GM12878 (cell line): Measurements from ENCODE around the gene CAMTA2. TPM values are rescaled to one million over a fixed set of nuclear protein-coding genes. Genes with fewer than 3 reads are reported as not detected.
A peak's percentile ranks its signal among the peaks of the same experiment; 100 is the strongest.

Source experiments
- ATAC-seq: fragments of 200-7000 bp; cut with Tn5 transposase; 3 replicates; pipeline ENCODE4 v1.9.1; 2020; ENCODE audit warnings: mild to moderate bottlenecking, moderate library complexity
- BruUV-seq: library from RNA; stranded (reverse); fragments of 400-500 nt; replicated peaks from 2 replicates; lab custom pipeline; 2021; lab: Mats Ljungman, UMichigan
- CTCF ChIA-PET: fragments of 300-600 bp; sonication (Branson Sonifier 250); formaldehyde crosslinking; extraction: SDS; loops from one replicate; lab custom pipeline; 2021; ENCODE audit warnings: inconsistent platforms; lab: Yijun Ruan, JAX
- POLR2A ChIA-PET: fragments of 350-600 bp; formaldehyde crosslinking; extraction: SDS; loops from one replicate; lab custom pipeline; 2021; ENCODE audit warnings: inconsistent platforms; lab: Charles Lee
- RAD21 ChIA-PET: fragments of 300-600 bp; sonication (Branson Sonifier 250); formaldehyde crosslinking; loops from one replicate; lab custom pipeline; 2023; ENCODE audit warnings: antibody characterized with exemption; ENCODE audit not compliant: unreplicated experiment; lab: Charles Lee
- SMC1A ChIA-PET: fragments of 300-600 bp; sonication (Branson Sonifier 250); formaldehyde crosslinking; loops from one replicate; lab custom pipeline; 2023; ENCODE audit not compliant: unreplicated experiment, uncharacterized antibody; lab: Charles Lee
- DNase-seq: peaks from one replicate; pipeline ENCODE4 v3.0.0-alpha.2; 2011; ENCODE audit warnings: low read depth, low spot score
- FAIRE-seq: peaks from 3 replicates; lab custom pipeline; 2011; peaks lifted over from hg19 to GRCh38; lab: Jason Lieb, UNC
- H2AFZ ChIP-seq: 2 replicates; pipeline ENCODE4 v1.6.0; 2011; ENCODE audit warnings: low read depth, low read length, control low read depth; ENCODE audit not compliant: control insufficient read depth
- H3K27ac ChIP-seq: 2 replicates; pipeline ENCODE4 v1.5.1; 2011; ENCODE audit warnings: control low read depth; ENCODE audit not compliant: control insufficient read depth, insufficient read depth
- H3K27me3 ChIP-seq, 2 experiments: replicated peaks in 1 of 2; 2 replicates each; pipeline versions ENCODE4 v1.6.0 to v1.6.1; 2011; ENCODE audit warnings: low read length in 1 of 2; ENCODE audit not compliant: control insufficient read depth in 2 of 2, insufficient read depth in 2 of 2
- H3K36me3 ChIP-seq, 2 experiments: 2 replicates each; pipeline ENCODE4 v1.5.1; 2011; ENCODE audit warnings: low read length in 1 of 2; ENCODE audit not compliant: control insufficient read depth in 2 of 2, insufficient read depth in 2 of 2
- H3K4me1 ChIP-seq: 2 replicates; pipeline ENCODE4 v1.6.1; 2011; ENCODE audit warnings: mild to moderate bottlenecking, low read length, moderate library complexity, mixed read lengths; ENCODE audit not compliant: control insufficient read depth, insufficient read depth
- H3K4me2 ChIP-seq: 2 replicates; pipeline ENCODE4 v1.6.0; 2011; ENCODE audit warnings: control low read depth; ENCODE audit not compliant: control insufficient read depth, insufficient read depth
- H3K4me3 ChIP-seq: fragments of 200-600 bp; sonication (generic); 2 replicates; pipeline ENCODE4 v1.5.1; 2016
- H3K79me2 ChIP-seq: 2 replicates; pipeline ENCODE4 v1.6.0; 2011; ENCODE audit warnings: low read length; ENCODE audit not compliant: control insufficient read depth, insufficient read depth
- H3K9ac ChIP-seq: 2 replicates; pipeline ENCODE4 v1.8.0; 2011; ENCODE audit warnings: low read length, control low read depth, mixed read lengths; ENCODE audit not compliant: control insufficient read depth, insufficient read depth
- H3K9me3 ChIP-seq: replicated peaks from 3 replicates; pipeline ENCODE4 v1.5.1; 2011; ENCODE audit warnings: mild to moderate bottlenecking, low read length; ENCODE audit not compliant: control insufficient read depth, insufficient read depth
- H4K20me1 ChIP-seq: 2 replicates; pipeline ENCODE4 v1.6.0; 2011; ENCODE audit not compliant: control insufficient read depth, insufficient read depth
- HDGF ChIP-seq: fragments of 450-650 bp; IDR thresholded peaks from 2 replicates; pipeline ENCODE4 v1.6.1; 2016; ENCODE audit warnings: antibody characterized with exemption
- IRF4 ChIP-seq: IDR thresholded peaks from 2 replicates; pipeline ENCODE4 v1.6.1; 2011; ENCODE audit warnings: low read depth, low read length
- IRF5 ChIP-seq: fragments of 450-650 bp; IDR thresholded peaks from 2 replicates; pipeline ENCODE4 v1.6.1; 2017; ENCODE audit warnings: borderline replicate concordance
- ZNF687 ChIP-seq: fragments of 450-650 bp; IDR thresholded peaks from 2 replicates; pipeline ENCODE4 v1.6.1; 2017; ENCODE audit warnings: mild to moderate bottlenecking, moderate library complexity
- WGBS: methylation state at CpG from one replicate; pipeline ENCODE4 v1.1.6; 2016; ENCODE audit warnings: low lambda C conversion rate; ENCODE audit not compliant: insufficient replicate concordance, insufficient coverage; ENCODE audit errors: missing lambda C conversion rate; 5-methylcytosine and 5-hydroxymethylcytosine counted together
- in situ Hi-C: fragments of 300-500 bp; cut with MboI; formaldehyde crosslinking; loops from 9 replicates; pipeline ENCODE4 v1.14.3; 2018; ENCODE audit warnings: mixed read lengths
- intact Hi-C: fragments of 100-400 bp; cut with micrococcal nuclease; formaldehyde crosslinking; loops from one replicate; pipeline ENCODE4 v1.14.2; 2022; ENCODE audit not compliant: unreplicated experiment
- polyA plus RNA-seq, 11 experiments: library from polyadenylated mRNA; depleted of rRNA in 4 of 11; unstranded in 6 of 11; stranded (reverse) in 5 of 11; fragments of >200 nt; fragmentation: Nextera tagmentation in 4 of 11; fragmentation: Illumina TruSeq in 1 of 11; extraction: Ambion mirVana in 4 of 11; extraction: Trizol in 1 of 11; gene quantifications; 1 replicate in 1 of 11; 2 replicates in 10 of 11; pipeline versions ENCODE4 v1.2.1 to v1.2.3, GENCODE V29; 2011 to 2016; ENCODE audit warnings: inconsistent platforms in 2 of 11, missing spikeins in 2 of 11, low read depth in 1 of 11
- total RNA-seq, 4 experiments: library from RNA; depleted of rRNA in 3 of 4; stranded (reverse); fragments of >200 nt in 3 of 4; fragmentation: Illumina TruSeq in 1 of 4; extraction: Trizol in 1 of 4; gene quantifications; 2 replicates each; pipeline versions ENCODE4 v1.2.1 to v1.2.3, GENCODE V29; 2013 to 2021

CAMTA2 gene
- total and polyA plus RNA-seq, 10 of the 15 experiments (the other 5 are each of a cell fraction or from before 2014, with no cell fraction given), result 0.42 to 29.3 (median 11.2) TPM

- WGBS, result 62% methylated on average over 17 of the region's 23 CpGs
- FAIRE-seq, result no peak
Measured at GRCh38 chr17:4968486-4969046, 18.9 kb downstream of the CAMTA2 start.

More at GRCh38 chr17:4968486-4969046, 18.9 kb downstream of the CAMTA2 start:
- TF ChIP-seq IRF4 (no peak), HDGF (peak; percentile 11; the same call in 1 of the 2 replicates), IRF5 (no peak), ZNF687 (peak; percentile 5; the same call in 1 of the 2 replicates)
- ChIA-PET SMC1A (interaction anchor here (1.8 to 4.3 kb wide), 4 partner anchors 12 to 59 kb away, joined by 4 to 50 read pairs (median 28); partner anchors contain the start of genes PFN1, RNF167 and SLC25A11), RAD21 (interaction anchor here (1.3 to 6.4 kb wide), 3 partner anchors 19 to 63 kb away, joined by 3 to 73 read pairs (median 13); partner anchors contain the start of genes CAMTA2, ENO3 and PFN1), CTCF (interaction anchor here (3.6 kb wide), 2 partner anchors 17 to 94 kb away, joined by 18 to 23 read pairs; partner anchors contain the start of gene ENO3), POLR2A (interaction anchor here (1.0 to 8.5 kb wide), 7 partner anchors 9 to 36 kb away, joined by 3 to 272 read pairs (median 8); partner anchors contain the start of genes CAMTA2, ENO3, INCA1 and KIF1C)
- Histone ChIP-seq H4K20me1 (no peaks in the 10 kb centered on the region), H3K9ac (peak overlapping the region; percentile 98), H3K27ac (peak overlapping the region; percentile 100), H3K4me3 (peak overlapping the region; percentile 89), H3K36me3 (peaks cover 11 to 16% of the 10 kb centered on the region in 2 experiments; a peak in 3 of 4 replicates), H3K4me2 (peak overlapping the region; percentile 99), H3K4me1 (peaks cover 14% of the 10 kb centered on the region), H3K9me3 (no peaks in the 10 kb centered on the region), H3K79me2 (peaks cover 29% of the 10 kb centered on the region), H2AFZ (peak overlapping the region; percentile 82), H3K27me3 (no peaks in the 10 kb centered on the region)
- intact Hi-C loops, result loop anchor here (5.0 kb wide), 1 partner anchor 94 kb away; no protein-coding TSS in a partner anchor
- BruUV-seq, result no TSS peak
- DNase-seq (no peak), ATAC-seq (no peak)
- in situ Hi-C loops, result no loop called here
